Stimulated activated CD4-positive, alpha-beta T cell treated with anti-CD3 and anti-CD28 coated beads, Interleukin-4, amount 100 ng/mL, for 24 hours (primary cell): ENCODE results near the gene GABRR2.
"Not testable (repeated sequence)": the region's sequence is repeated elsewhere in the genome, so short reads cannot be mapped to it uniquely, and the experiment has no call there.

Source experiments
- DNase-seq: peaks from one replicate; pipeline ENCODE4 v3.0.0-alpha.2; 2020

Gene GABRR2

GRCh38 chr6:89255417-89255816, 59.7 kb downstream of the GABRR2 start:
- DNase-seq = no peak

- DNase-seq = no peak
These were observed 60.5 kb downstream of the GABRR2 start for GRCh38 chr6:89254569-89254968.

- DNase-seq = no peak
These were observed 62.2 kb downstream of the GABRR2 start for GRCh38 chr6:89252907-89253306.

DNA sequence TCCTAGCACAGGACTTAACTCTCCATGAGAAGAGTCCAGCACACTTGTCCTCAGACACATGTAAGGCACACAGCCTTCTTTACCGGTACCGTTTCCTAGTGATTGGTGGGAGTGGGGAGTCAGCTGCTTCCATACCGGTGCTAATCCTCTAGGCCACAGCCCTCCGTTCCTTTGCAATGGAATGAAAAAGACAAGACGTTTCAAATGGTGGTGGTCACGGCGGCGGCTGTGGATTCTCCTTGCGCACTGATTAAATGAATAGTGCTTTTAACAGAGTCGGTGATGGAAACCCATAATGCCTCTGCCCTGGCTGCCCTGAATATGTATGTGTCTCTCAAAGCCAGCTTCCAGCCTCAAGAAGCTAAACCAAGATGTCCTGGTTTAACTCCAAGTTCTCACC, 63.1 kb downstream of the GABRR2 start:
- DNase-seq = no peak

GRCh38 chr6:89251170-89251569, 63.9 kb downstream of the GABRR2 start:
- no peak for DNase-seq

- DNase-seq = no peak
These were observed 64.9 kb downstream of the GABRR2 start for GRCh38 chr6:89250239-89250638.

- DNase-seq = no peak
These were observed 70.7 kb downstream of the GABRR2 start for GRCh38 chr6:89244241-89244985.

DNA sequence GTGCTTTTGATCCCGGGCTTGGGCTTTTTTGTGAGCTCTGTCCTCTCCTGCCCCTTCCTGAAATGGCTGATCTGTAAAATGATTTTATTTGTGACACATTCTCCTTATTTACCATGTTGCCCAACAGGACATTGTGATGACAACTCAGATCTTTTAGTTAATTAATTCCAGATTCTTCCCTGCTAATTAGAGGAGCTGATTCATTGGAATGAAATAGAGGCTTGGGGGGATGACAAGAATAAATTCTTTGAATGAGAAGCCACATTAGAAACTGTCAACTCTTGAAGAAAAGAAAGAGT, 71.8 kb downstream of the GABRR2 start:
- no peak for DNase-seq

DNA sequence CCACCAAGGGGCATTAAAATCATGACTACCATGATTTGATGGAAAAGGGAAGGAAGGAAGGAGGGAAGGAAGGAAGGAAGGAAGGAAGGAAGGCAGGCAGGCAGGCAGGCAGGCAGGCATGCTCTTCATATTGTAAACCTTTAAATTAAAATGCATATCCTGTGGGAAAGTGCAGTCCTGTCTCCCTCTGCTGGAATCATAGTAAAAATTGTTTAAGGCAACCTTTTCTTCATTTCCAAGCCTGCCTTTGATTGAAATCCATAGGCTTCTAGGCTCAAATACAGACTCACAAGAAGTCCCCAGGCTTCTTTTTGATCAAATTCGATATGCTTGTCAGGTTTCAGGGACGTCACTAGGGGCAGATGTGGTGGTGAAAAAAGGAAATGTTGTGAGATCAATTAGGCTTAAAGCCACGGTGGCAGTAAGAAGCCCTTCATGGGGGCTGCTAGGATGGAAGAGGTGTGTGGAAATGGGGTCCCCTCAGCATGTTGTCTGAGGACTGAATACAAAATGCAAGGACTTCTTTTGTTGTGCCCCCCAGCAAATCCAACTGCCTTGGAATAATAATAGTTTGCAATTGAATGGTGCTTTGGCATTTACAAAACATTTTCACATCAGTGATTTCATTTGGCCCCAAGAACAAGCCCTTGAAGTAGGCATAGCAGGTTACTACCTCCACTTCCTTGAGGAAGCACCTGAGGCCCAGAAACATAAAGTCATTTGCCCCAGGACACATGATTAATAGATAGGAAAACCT, 72.3 kb downstream of the GABRR2 start:
- no peak for DNase-seq

DNA sequence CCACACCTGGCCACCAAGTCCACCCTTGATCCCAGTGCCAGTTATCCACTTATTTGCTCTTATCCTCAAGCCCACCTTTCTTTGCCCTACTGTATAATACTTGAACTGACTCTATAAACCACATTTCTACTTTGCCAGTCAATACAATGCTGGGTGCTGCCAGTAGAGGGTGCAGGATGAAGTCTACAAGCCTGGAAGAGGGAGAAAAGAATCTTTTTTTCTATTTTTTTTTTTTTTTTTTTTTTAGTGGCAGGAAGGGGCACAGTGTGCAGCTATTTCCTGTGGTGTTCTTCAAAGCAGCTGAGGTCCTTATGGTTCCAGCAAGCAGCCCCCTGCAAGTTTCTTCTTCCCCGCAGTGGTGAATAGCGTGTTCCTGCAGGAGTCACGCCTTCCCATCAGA, 75.8 kb downstream of the GABRR2 start:
- no peak for DNase-seq

DNA sequence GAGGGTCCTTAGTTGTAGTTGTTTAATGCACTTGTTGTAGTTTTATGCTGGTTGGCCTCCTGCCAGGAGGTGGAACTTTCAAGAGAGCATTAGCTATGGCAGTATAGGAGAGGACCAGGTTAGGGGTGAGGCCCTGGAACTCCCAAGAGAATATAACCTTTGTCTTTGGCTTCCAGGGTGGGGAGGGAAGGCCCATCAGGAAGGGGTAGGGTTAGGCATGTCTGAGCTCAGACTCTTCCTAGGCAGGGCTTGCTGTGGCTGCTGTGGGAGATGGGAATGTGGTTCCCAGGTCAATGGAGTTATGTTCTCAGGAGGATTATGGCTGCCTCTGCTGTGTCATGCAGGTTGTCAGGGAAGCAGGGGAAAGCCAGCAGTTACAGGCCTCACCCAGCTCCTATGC, 77.9 kb downstream of the GABRR2 start:
- DNase-seq = no peak

DNA sequence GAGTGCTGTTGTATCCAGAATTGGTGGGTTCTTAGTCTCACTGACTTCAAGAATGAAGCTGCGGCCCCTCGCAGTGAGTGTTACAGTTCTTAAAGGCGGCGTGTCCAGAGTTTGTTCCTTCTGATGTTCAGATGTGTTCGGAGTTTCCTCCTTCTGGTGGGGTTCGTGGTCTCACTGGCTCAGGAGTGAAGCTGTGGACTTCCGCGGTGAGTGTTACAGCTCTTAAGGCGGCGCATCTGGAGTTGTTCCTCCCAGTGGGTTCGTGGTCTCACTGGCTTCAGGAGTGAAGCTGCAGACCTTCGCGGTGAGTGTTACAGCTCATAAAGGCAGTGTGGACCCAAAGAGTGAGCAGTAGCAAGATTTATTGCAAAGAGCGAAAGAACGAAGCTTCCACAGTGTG, 81.5 kb downstream of the GABRR2 start:
- not testable (repeated sequence) for DNase-seq

- DNase-seq = no peak
These were observed 92.4 kb downstream of the GABRR2 start for GRCh38 chr6:89222712-89223039.

DNA sequence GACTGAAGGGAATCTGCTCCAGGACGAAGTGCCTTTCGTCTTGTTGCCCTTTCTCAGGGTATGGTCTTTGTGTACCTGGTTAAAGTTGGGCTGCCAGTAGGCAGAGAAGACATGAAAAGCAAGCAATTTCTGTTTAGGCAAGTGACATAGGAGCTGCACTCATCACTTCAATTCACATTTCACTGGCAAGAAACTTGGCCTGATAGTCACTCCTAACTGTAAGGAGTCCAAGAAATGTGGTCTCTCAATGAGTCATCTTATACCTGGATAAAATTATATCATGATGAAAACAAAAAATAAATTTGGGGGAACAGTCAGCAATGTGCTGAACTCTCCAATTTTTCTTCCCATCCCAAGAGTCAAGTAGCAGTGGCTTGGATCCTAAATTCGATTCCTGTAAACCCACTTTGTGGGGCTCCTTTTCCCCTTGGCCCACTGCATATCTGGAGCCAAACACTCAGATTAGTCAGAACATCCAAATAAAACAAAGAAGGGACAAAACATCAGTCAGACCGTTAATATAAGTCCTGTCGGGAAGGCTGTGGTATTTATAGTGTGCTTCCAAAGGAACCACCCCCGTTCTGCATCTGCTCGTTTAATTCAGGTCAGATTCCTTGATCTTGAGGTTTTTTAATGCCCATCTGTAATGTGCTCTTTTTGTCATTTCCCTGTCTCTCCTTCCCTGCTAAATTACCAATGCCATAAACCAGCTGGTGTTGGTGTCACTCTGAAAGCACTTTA, 93.0 kb downstream of the GABRR2 start:
- no peak for DNase-seq

DNA sequence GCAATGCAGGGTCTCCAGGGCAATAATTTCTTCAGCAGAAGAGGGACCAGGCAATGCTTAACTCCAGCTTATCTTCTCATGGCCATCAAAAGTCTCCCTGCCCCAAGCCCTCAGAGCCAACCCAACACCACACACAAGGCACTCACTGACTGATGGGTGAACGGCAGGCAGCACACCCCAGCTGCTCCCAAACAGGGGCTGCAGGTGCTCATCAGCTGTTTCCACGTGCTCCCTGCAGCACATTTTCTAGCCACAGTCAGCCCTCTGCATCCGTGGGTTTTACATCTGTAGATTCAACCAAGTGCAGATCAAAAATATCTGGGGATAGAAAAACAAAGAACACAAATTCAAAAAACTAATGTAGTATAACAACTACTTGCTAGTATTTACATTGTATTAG, 94.0 kb downstream of the GABRR2 start:
- no peak for DNase-seq

DNA sequence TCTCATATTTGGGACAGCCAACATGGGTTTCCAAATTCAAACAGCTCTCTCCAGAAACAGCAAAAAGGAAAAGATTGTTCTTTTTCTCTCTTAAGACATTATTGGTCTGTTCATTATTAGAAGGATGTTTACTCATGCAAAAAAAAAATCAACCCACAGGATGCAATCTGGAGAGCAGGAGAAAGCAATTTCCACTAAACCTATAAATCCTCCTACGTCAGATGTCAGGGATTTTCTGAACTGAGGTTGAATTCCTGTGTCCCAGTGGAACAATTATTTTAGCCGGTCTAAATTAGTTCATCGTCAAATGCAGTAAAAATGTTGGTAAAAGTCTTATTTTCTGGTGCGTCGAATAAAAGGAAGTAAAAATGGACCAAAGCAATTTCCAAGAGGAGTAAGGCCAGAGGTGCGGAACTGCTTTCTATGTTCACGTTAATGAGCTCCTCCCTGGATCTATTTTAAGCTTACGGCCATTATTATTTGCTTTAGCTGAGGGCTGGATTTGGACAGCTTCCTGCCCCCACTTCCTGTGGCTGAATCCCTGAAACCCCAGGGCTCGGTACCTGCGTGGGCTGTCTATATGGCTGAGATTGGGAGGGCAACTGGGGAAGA, 97.7 kb downstream of the GABRR2 start, which contains the start of gene GABRR1:
GABRR1 (minus strand) TSS at position 60 of the 612 bp plus-strand sequence; CDS start at position 24, 36 bp downstream.
- no peak for DNase-seq

DNA sequence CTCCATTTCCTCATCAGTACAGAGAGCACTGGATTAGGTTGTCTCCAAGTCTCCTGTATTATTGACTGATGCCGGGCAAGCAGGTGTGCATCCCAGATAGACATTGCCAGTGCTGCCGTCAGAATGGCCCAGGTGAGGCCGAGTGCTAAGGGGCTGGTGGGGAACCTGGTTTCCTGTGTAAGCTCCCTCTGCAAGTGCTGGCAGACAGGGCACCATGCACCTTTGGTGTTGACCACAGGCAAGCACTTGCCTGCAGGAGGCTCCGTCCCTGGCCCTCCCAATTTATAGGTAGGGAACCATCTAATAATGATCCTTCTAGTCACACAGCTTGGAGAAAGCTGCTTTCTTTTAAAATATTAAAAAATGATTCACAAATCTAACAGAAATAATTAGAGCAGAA, 98.7 kb downstream of the GABRR2 start:
- DNase-seq = no peak

- no peak for DNase-seq
These were observed 99.7 kb downstream of the GABRR2 start for GRCh38 chr6:89215391-89215790.

GRCh38 chr6:89214197-89214596, 100.9 kb downstream of the GABRR2 start:
- no peak for DNase-seq

- DNase-seq = no peak
These were observed 102.6 kb downstream of the GABRR2 start for GRCh38 chr6:89212472-89212871.

DNA sequence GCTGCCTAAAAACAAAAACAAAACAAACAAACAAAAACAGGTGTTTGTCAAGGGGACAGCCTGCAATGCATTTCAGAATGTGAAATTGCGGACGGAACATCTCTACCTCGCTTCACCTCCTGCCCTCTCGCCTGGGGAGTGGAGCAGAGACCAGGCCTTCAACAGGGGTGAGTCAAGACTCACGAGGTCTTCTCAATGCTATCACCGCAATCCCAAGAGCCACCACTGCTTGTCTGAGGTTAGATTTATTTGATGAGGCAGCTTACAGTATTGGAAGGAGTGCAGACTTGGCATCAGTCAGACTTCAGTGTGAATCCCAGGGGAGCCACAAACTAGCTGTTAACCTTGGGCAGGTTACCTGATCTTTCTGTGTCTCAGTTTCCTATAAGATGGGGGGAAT, 105.6 kb downstream of the GABRR2 start:
- no peak for DNase-seq

DNA sequence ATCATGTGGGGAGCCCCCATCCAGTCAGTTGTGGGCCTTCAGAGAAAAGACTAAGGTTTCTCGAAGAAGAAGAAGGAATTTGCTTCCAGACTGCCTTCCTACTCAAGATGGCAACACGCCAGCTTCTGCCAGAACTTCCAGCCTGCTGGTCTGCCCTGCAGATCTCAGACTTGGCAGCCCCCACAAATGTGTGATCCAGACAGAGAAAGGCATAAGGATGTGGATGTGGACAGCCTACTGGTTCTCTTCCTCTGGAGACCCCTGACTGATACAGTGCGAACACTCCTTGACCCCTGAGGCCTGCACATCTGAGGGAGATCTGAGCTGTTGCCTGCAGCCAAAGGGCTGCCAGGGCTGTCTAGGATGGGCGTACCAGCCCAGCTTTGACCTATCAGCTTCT, 106.5 kb downstream of the GABRR2 start:
- DNase-seq = no peak
